Stimulated activated CD4-positive, alpha-beta T cell treated with anti-CD3 and anti-CD28 coated beads, Interleukin-1b, Interleukin-23, amount 100 ng/mL, for 4 hours (primary cell): Measurements from ENCODE around the gene SLCO4A1.

Source experiments
- DNase-seq, 2 donors: peaks; one replicate each; pipeline ENCODE4 v3.0.0-alpha.2; 2020; ENCODE audit warnings: low read depth in 2 of 2

The SLCO4A1 gene

GRCh38 chr20:62607366-62608217 is 34.7 kb upstream of the SLCO4A1 start:
- no peak for DNase-seq

- no peak for DNase-seq
Observed at GRCh38 chr20:62608218-62608565, 34.1 kb upstream of the SLCO4A1 start.

DNA sequence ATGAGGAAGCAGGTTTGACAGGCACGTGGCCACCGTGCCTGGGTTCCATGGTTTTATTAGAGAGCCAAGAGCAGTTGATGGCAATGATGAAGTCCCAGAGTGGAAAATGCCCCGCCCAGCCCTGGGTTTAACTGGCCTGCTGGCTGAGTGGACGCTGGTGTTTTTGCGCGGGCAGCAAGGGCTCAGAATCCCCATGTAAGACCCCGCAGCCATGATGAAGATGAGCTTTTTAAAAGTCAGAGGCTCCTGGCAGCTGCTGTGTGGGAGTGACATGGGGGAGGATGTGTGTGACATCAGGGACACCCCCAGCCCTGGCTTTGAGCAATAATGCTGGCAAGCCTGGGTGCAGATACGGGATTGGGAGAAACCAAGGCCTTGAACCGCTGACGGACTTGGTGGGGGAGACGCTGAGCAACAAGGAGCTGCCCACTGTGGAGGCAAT is 33.0 kb upstream of the SLCO4A1 start:
- DNase-seq: no peak

DNA sequence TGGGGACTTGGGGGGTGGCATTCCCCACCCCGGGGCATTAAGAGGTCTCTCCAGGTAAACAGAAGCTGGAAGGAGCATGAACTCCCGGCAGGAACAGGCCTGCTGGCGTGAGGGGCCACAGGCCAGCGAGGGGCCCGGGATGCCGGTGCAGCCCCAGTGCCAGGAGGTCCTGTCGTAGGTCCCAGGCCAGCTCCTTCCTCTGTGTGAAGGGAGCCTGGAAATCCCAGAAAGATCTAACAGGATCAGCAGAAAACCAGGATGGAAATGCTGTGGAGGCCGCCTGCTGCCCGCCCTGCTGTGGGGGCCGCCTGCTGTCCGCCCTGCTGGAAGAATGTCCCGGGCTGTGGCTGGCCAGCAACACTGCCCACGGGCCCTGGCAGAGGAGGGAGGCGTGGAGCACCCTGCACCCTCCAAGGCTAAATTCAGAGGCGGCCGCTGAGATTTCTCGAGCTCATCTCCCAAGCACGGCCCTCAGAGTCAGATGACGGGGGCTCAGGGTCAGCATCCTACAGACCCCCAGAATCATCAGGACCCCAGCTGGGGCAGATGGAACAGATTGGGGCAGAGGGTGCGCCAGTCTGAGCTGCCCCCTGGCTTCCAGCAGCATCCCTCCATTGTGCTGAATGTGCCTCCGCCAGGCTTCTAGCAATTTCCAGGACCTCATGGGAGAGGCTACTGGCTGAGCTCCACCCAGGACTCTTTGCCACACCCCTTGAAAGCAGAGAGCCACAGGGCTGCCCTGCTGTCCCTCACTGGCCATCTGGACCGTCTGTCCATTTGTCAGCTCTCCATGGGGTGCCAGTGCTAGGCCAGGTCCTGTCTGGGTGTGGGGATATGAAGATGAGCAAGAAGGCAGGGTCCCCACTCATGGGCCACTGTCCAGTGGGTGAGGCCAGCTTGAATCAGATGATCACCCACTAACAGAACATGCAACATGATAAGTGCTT is 32.2 kb upstream of the SLCO4A1 start:
- DNase-seq: no peak

GRCh38 chr20:62611012-62611411 is 31.3 kb upstream of the SLCO4A1 start:
- no peak for DNase-seq

- DNase-seq: no peak
Observed at GRCh38 chr20:62611819-62612218, 30.5 kb upstream of the SLCO4A1 start.

- DNase-seq: no peak
Observed at GRCh38 chr20:62614085-62614960, 28.0 kb upstream of the SLCO4A1 start.

- DNase-seq: no peak
Observed at GRCh38 chr20:62614961-62615680, 27.2 kb upstream of the SLCO4A1 start.

- no peak for DNase-seq
Observed at GRCh38 chr20:62615750-62616251, 26.5 kb upstream of the SLCO4A1 start.

- DNase-seq: peak; percentile 61 to 66
Observed at GRCh38 chr20:62616728-62617621, 25.3 kb upstream of the SLCO4A1 start.

DNA sequence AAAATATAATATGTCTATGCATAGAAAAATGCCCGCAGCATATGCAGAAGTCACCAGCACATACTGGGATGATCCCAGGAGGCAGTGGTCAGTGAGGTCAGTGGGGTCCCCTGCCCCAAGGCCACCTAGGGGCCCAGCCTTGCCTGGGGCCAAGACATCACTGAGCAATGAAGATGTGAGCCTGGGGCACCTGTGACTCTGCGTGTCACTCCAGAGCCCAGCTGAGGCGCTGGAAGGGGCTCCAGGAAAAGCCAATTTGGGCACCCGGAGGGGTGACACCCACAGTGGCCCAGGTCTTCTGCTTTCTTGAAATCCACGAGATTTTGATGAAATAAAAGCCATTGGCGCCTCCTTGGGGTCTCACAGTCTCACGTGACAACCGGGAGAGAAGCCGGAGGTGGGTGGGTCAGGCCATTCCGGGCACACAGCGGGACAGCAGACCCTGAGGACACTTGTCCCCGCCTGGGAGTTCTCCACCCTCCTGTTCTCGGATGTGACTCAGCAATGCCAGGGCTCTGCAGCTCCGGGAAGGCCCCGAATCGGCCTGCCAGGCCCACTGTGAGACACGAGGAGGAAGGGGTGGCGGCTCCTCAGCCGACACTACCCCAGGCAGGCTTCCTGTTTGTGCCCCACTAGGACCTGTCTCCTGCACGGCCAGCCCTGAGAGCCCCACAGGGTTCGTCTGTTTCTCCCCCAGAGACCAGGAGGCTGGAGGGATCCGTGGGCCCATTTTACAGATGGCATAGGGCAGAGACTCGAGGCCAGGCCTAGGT is 24.4 kb upstream of the SLCO4A1 start:
- DNase-seq: peak; percentile 34 to 35

DNA sequence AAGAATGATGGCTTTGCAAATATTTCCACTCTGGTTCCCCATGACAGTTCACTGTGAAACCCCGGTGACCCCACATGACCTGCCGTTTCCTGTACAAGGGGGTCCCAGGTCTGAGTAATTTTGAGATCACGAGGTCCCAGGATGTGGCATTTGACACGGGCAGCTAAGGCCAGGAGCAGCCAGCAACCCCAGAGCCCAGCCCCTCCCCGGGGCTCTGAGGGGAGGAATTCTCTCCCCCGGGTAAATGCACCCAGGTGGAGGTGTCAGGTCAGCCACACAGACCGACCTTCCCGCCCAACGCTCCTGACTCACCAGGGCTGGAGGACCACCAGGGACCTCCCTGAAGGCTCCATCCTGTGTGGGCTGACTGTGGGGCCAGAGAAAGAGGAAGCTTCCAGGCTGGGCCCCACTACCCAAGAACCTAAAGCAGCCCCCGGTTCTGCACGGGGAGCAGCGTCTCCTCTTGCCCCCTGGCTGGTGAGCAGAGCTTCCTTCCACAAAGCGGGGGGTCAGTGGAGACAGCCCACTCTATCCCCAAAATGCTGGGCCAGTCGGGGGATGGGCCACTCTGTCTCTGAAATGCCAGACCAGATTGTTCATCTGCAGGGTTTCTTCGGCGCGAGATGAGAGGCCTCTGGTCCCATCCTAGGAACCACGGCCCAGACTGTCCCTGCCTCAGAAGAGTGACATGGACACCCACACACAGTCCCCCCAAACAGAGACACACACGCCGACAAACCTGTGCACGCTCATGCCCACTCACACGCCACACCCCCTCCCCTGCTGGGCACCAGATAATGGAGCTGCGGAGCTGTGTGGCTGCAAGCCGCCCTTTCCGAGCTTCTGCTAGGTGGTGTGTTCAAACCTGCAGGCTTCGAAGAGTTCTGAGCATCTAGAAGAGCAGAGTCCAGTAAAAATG is 23.4 kb upstream of the SLCO4A1 start:
- DNase-seq: peak in 1 of 2 donors; percentile 29

DNA sequence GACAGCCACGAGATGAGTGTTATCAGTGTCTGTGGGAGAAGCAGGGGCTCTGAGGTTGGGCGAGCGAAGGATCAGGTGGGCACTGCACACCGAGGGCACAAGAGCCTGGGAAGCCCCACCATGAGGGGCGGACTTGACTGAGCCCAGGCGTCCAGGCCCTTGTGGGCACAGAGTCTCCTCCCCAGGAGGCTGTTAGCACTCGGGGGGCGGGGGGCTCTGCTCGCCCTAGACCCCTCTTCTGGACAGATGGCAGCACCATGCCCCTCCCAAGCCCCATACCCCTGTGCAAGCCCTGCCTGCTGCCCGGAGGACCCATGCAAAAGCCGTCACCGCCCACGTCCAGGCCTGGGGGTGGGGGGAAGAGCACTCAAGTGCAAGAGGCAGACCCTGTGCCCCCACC is 21.7 kb upstream of the SLCO4A1 start:
- DNase-seq: no peak

- DNase-seq: no peak
Observed at GRCh38 chr20:62621251-62622110, 20.8 kb upstream of the SLCO4A1 start.

DNA sequence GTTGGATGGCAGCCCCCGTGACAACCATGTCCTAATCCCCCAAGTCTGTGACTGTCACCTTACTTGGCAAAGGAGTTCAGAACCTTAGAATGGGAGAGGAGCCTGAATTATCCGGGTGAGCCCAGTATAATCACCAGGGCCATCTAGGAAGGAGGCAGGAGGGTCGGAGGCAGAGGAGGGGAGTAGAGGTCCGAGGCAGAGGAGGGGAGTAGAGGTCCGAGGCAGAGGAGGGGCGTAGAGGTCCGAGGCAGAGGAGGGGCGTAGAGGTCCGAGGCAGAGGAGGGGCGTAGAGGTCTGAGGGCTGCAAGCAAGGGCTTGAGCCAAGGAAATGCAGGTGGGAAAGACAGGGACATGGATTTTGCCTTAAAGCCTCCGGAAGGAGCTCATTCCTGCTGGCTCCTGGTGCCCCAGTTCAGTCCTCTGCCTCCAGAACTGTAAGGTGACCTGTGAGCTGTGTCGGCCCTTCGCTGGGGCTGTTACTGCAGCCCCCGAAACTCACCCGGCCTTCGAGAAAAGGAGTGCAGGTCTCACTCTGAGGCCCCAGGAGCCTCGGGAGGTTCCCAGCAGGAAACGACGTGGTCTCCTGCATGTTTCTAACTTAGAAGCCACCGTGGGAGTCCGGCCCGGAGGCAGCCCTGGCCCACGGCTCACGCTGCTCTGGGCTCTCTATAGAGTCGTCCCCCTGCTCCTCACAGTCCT is 20.0 kb upstream of the SLCO4A1 start:
- no peak for DNase-seq

DNA sequence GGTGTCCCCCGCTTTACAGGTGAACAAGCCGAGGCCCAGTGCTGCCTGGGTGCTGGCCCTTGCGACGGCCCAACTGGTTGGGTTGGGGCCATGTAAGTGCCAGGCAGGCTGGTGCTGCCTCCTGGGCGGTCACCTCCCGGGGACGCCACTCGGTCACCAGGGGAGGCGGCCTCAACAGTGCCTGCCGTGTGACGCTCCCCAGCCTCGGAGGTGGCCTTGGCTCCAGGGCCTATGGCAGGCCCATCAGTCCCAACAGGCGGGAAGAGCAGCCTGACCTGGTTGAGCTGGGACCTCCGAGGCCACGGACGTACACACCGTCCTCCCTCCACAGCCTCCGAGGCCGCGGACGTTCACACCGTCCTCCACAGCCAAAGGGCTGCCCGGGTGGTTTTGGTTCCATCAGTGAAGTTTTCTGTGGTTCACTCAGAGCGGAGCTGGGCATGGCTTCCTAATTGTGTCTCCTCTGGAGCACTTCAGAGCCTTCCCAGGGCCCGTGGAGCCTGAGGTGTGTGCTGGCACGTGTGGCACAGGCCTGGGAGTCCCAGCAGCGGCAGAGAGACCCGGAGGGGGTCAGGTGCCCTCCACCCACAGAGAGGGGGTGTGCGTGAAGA is 19.3 kb upstream of the SLCO4A1 start:
- no peak for DNase-seq
